GM19452 (cell line): ENCODE measurements around the gene HS3ST3B1.

Experiments used
- ATAC-seq: cut with Tn5 transposase; IDR thresholded peaks from one replicate; pipeline ENCODE4 v1.9.1; 2021; ENCODE audit not compliant: unreplicated experiment

HS3ST3B1 gene

GRCh38 chr17:14398766-14399165 lies 97.9 kb downstream of the HS3ST3B1 start:
- no peak for ATAC-seq
